LNCaP clone FGC (cell line): ENCODE measurements around the gene CHMP4B.

Experiments used
- DNase-seq: peaks from one replicate; pipeline ENCODE4 v3.0.0-alpha.2; 2011; ENCODE audit warnings: low read depth
- H3K4me3 ChIP-seq: 2 replicates; pipeline ENCODE4 v1.5.1; 2011; ENCODE audit warnings: mild to moderate bottlenecking, low read depth, low read length, control low read depth
- CTCF ChIP-seq: IDR thresholded peaks from 2 replicates; pipeline ENCODE4 v1.5.1; 2012; ENCODE audit warnings: mild to moderate bottlenecking; ENCODE audit not compliant: control insufficient read depth, insufficient read depth; ENCODE audit errors: extremely low read depth

CHMP4B gene

GRCh38 chr20:33825340-33826269 lies 14.5 kb downstream of the CHMP4B start:
- H3K4me3 ChIP-seq, result no peak overlapping the region
- no peak for DNase-seq
- TF ChIP-seq CTCF, result no peak

- no peak for TF ChIP-seq CTCF
- no peak overlapping the region for H3K4me3 ChIP-seq
- DNase-seq, result peak; percentile 96
Observed at GRCh38 chr20:33826270-33826897, 15.2 kb downstream of the CHMP4B start.

- H3K4me3 ChIP-seq, result no peak overlapping the region
- no peak for TF ChIP-seq CTCF
- no peak for DNase-seq
Observed at GRCh38 chr20:33827109-33827508, 16.0 kb downstream of the CHMP4B start.

- no peak for DNase-seq
- H3K4me3 ChIP-seq, result no peak overlapping the region
- TF ChIP-seq CTCF, result no peak
Observed at GRCh38 chr20:33827634-33828325, 16.6 kb downstream of the CHMP4B start.

GRCh38 chr20:33828326-33828844 lies 17.2 kb downstream of the CHMP4B start:
- TF ChIP-seq CTCF, result no peak
- DNase-seq, result no peak
- no peak overlapping the region for H3K4me3 ChIP-seq

- no peak overlapping the region for H3K4me3 ChIP-seq
- no peak for DNase-seq
- TF ChIP-seq CTCF, result no peak
Observed at GRCh38 chr20:33828967-33829560, 17.9 kb downstream of the CHMP4B start.
